ENCODE results near the gene MTOR.

MTOR gene

DNA sequence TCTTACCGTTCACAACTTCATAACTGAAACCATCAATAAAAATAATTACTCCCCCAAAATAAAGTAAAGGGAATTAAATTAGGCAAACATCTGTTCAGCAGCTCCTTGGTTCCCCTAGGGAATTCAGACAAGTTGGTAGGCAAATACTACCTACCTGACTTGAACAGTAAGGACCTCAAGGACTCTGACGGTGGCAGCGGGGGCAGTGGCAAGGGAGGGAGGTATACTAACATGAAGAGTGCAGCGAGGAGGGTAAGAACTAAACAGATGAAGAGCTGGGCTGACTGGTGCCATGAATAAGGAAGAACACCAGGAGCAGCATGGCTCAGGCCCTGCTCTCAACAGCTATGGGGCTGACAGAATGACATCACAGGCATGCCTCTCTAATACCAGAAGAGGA is 33.1 kb downstream of the MTOR start:
- in situ Hi-C loops (cut with HindIII; ENCODE audit: low sequenced_read_pairs): loop anchor here (5.0 kb wide), 1 partner anchor 113 kb away; no protein-coding TSS in a partner anchor

GRCh38 chr1:11227106-11228077 is 35.0 kb downstream of the MTOR start:
- in situ Hi-C loops (cut with HindIII; ENCODE audit: low sequenced_read_pairs): loop anchor here (5.0 kb wide), 1 partner anchor 115 kb away; no protein-coding TSS in a partner anchor

GRCh38 chr1:11216074-11216473 is 46.3 kb downstream of the MTOR start:
- in situ Hi-C loops (cut with HindIII; ENCODE audit: low sequenced_read_pairs): no loop called here

- in situ Hi-C loops (cut with HindIII; ENCODE audit: low sequenced_read_pairs): no loop called here
Measured at GRCh38 chr1:11215381-11216005, 46.9 kb downstream of the MTOR start.

GRCh38 chr1:11214698-11215380 is 47.5 kb downstream of the MTOR start:
- in situ Hi-C loops (cut with HindIII; ENCODE audit: low sequenced_read_pairs): loop anchor here (5.0 kb wide), 1 partner anchor 83 kb away; no protein-coding TSS in a partner anchor

DNA sequence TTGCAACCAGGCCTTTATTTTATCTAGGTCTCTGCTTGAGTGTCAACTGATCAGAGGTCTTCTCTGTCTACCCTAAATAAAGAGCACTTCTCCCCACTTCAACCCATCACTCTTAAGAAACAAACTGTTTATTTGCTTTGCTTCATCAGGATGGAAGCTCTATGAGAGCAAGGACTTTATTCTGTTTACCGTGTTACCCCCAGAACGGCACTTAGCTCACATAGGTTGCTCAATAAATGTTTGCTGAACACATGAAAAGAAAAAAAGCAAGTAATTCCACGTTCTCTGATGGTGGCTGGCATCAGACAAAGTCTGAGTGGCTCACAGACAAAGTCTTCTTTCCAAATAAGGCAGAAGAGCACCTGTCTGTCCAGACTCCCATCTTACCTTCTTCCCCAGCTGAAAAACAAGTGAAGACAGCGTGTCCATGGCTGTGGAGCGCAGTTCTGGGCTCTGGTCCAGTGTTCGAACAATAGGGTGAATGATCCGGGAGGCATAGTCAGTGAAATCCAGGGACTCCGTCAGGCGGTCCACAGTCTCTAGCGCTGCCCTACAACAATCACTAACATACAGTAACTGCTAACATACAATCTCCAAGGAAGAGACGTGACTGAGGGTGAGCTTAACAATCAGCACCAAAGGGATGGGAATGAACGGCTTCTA is 50.3 kb downstream of the MTOR start:
- in situ Hi-C loops (cut with HindIII; ENCODE audit: low sequenced_read_pairs): loop anchor here (5.0 kb wide), 1 partner anchor 80 kb away; no protein-coding TSS in a partner anchor

DNA sequence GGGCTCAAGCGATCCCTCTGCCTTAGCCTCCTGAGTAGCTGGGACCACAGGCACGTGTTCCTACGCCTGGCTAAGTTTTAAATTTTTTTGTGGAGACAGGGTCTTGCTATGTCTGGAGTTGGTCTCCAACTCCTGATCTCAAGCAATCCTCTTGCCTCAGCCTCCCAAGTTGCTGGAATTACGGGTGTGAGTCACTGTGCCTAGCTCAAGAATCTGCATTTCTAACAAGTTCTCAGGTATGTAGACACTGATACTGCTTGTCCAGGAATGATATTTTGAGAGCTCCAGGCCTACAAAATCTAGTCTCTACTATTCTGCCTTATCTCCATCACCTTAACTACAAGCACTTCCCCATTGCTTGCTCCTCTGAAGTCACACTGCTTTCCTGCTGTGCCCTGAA is 50.9 kb downstream of the MTOR start:
- in situ Hi-C loops (cut with HindIII; ENCODE audit: low sequenced_read_pairs): loop anchor here (5.0 kb wide), 1 partner anchor 79 kb away; no protein-coding TSS in a partner anchor

DNA sequence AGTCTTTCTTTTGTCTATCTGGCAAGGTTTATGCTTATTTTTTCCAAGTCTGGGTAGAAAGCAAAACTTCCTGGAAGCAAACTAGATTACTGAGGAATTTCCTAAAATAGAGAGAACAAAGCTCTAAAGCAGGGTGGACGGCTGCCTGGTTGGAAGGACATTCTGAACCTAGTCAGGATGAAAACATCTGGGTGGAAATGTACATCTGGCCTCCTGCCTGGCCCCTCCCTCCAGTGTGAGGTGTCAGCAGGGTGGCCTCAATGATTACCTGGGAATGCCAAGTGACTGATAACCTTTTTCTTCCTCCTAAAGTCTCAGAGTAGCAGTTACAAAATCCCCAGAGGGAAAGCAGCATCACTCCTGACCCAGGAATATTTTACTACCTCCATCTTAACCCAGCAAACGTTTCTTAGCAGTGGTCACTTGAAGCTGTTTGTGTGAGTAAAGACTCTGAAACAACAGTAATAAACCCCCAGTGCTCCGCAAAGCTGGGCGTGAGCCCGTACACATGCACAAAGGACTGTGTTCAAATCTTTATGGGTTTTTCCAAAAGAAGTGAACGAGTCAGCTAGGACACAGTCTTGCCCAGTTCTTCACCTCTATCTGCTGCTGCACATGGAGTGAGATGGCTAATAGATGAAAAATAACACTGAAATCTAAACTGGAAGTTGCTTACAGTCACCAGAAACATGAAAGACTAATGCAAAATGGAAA is 54.3 kb downstream of the MTOR start:
- in situ Hi-C loops (cut with HindIII; ENCODE audit: low sequenced_read_pairs): no loop called here

DNA sequence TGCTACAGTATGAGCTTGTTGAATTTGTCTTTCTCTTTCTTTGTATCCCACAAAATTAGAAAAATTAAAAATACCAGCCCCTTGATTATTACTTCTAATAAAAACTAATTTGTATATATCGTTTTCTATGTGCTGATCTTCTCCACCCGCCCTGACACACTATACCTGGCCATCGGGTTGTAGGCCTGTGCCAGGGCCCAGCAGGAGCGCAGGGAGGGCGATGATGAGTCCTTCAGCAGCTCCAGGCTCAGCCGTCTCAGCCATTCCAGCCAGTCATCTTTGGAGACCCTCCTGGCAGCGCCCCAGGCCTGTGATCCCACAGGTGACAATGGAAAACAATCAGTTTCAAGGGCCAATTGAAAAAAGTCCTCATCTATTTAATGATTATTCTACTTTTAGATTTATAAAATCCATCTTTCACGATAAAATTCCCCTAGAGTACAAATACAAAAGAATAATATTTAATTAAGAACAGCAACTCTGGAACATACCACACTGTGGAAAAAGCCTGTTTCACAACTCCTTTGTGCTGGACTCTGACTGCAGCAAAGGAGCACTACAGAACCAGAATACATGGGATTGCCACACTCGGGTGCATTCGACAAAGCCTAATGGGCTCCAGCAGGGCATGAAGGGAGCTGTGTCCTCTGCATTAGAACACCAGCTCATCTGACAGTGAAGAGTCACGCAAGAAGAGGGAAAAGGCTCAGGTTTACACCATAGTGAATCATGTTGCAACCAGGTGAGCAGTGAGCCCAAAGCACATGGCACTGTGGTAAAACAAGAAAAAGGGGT is 57.8 kb downstream of the MTOR start:
- in situ Hi-C loops (cut with HindIII; ENCODE audit: low sequenced_read_pairs): no loop called here

GRCh38 chr1:11198851-11199594 is 63.3 kb downstream of the MTOR start:
- in situ Hi-C loops (cut with HindIII; ENCODE audit: low sequenced_read_pairs): no loop called here

DNA sequence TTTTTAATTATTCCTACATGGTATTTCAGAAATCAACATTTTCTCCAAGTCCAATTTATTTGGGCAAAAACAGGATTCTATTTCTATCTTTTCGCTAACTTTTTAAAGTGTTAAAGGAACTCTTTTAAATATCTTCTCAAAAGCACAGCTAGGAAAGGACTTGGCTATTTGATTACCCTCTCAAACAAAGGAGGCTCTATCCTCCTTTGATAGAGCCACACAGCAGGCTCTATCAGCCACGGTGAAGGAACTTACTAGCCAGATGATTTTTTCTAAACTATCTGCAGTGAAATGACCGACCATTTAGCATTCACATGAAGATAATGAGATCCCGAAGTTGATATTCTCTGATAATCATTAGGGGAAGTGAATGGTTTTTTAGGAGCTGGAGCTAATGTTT is 64.1 kb downstream of the MTOR start:
- in situ Hi-C loops (cut with HindIII; ENCODE audit: low sequenced_read_pairs): no loop called here

DNA sequence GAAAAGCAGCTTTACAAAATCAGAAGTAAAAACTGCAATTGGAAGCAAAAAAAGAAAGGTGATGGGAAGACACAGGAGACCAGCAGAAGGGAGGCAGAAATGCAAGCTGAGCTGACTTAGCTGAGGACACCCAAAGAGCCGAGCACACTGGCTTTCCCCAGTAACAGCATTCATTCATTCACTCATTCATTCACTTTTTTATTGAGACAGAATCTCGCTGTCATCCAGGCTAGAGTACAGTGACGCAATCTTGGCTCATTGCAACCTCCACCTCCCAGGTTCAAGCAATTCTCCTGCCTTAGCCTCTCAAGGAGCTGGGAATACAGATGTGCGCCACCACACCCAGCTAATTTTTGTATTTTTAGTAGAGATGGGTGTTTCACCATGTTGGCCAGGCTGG is 65.0 kb downstream of the MTOR start:
- in situ Hi-C loops (cut with HindIII; ENCODE audit: low sequenced_read_pairs): no loop called here

DNA sequence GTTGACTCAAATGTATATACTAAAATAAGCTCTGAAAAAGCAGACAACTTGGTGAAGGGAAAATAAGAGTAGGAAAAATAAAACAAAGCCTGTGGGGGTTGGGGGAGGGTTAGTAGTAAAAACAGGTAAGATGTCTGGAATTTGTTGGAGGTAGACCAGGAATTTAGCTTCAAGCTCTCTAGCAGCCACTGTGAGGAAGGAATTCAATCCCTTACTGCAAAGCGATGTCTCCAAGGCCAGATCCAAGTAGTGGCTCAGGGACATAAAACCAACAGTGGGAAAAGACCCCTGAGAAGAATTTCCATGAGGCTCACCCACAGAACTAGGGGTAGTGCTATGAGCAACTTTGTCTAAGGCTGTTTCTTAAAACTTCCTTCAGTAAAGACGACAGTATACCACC is 65.4 kb downstream of the MTOR start:
- in situ Hi-C loops (cut with HindIII; ENCODE audit: low sequenced_read_pairs): no loop called here

DNA sequence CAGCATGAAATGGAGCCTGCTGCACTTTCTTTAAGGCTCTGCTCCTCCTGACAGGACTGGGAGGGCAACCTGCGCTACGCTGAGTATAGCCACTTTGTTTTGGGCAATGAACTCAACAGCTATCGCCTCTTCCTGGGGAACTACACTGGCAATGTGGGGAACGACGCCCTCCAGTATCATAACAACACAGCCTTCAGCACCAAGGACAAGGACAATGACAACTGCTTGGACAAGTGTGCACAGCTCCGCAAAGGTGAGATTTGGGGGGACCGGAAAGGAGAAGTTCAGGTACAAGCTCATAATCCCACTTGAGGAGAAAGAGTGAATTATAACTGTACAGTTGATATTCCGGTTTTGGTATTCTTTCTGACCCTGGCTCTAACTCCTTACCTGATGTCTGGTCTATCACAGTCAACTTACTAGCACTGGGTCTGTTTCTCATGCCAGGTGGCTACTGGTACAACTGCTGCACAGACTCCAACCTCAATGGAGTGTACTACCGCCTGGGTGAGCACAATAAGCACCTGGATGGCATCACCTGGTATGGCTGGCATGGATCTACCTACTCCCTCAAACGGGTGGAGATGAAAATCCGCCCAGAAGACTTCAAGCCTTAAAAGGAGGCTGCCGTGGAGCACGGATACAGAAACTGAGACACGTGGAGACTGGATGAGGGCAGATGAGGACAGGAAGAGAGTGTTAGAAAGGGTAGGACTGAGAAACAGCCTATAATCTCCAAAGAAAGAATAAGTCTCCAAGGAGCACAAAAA is 67.8 kb downstream of the MTOR start:
- in situ Hi-C loops (cut with HindIII; ENCODE audit: low sequenced_read_pairs): no loop called here

DNA sequence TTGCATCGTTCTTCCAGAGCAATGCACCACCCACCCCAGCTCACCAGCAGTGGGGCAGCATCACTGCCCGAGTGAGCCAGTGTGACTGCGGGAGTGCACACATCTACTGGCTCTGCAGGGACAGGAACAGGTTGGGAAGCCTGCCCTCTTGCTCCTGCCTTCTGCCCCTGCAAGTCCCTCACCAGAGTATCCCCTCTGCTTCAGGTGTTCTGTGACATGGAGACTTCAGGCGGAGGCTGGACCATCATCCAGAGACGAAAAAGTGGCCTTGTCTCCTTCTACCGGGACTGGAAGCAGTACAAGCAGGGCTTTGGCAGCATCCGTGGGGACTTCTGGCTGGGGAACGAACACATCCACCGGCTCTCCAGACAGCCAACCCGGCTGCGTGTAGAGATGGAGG is 69.0 kb downstream of the MTOR start:
- in situ Hi-C loops (cut with HindIII; ENCODE audit: low sequenced_read_pairs): no loop called here

DNA sequence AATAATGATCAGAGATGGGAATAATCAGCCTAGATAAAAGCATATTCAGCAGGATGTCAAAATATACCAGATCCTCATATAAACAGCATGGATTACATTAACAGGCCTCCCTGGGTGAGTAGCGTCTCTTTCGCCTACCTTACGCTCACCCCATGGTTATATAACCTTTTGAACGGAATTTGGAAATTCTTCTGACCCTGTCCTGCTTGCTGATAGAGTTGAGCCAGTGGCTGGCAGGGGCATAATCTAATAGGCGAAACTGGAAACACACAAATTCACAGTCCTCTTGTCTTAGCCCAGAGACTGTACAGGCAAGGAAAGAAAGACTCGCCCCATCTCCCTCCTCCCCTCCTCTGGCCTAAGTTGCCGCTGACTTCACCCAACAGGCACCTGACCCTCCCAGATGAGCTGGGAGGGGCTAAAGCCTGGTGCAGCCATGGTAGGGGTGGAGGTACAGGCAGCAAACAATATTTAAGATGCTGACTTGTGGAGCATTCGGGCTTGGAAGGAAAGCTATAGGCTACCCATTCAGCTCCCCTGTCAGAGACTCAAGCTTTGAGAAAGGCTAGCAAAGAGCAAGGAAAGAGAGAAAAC is 73.4 kb downstream of the MTOR start, which contains the start of gene ANGPTL7:
TSS of gene ANGPTL7 (plus strand) at position 498 of the 594 bp plus-strand sequence. CDS start 225 bp downstream, outside the sequence.
- in situ Hi-C loops (cut with HindIII; ENCODE audit: low sequenced_read_pairs): loop anchor here (10.0 kb wide), 1 partner anchor 76 kb away; the partner anchor contains the start of gene MTOR

- in situ Hi-C loops (cut with HindIII; ENCODE audit: low sequenced_read_pairs): loop anchor here (10.0 kb wide), 1 partner anchor 76 kb away; the partner anchor contains the start of gene MTOR
Measured at GRCh38 chr1:11188381-11188780, 74.0 kb downstream of the MTOR start.
